Measurements from ENCODE around the gene EED.

Gene EED

DNA sequence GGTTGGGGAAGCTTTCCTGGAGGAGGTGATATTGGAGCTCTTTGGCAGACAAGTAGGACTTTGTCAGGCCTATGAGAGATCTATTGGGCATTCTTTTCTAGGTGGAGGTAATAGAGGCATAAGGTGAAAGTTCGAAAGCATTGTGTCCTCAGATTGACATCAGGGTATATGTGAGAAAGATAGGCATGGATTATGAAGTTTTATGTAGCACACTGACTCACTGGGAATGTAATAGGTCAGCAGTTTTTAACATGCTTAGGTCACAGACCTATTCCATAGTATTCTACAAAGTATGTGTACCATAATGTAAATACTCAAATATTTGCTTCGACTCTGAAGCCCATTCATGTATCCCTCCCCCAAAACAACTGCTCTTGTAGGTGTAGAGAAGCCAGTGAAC, 69.2 kb downstream of the EED start:
- ChIA-PET POLR2A (no interaction called here), CTCF (interaction anchor here (1.1 to 1.4 kb wide), 2 partner anchors 21 to 96 kb away, joined by 3 read pairs; no protein-coding TSS in a partner anchor)
- TF ChIP-seq, protein P1, sequence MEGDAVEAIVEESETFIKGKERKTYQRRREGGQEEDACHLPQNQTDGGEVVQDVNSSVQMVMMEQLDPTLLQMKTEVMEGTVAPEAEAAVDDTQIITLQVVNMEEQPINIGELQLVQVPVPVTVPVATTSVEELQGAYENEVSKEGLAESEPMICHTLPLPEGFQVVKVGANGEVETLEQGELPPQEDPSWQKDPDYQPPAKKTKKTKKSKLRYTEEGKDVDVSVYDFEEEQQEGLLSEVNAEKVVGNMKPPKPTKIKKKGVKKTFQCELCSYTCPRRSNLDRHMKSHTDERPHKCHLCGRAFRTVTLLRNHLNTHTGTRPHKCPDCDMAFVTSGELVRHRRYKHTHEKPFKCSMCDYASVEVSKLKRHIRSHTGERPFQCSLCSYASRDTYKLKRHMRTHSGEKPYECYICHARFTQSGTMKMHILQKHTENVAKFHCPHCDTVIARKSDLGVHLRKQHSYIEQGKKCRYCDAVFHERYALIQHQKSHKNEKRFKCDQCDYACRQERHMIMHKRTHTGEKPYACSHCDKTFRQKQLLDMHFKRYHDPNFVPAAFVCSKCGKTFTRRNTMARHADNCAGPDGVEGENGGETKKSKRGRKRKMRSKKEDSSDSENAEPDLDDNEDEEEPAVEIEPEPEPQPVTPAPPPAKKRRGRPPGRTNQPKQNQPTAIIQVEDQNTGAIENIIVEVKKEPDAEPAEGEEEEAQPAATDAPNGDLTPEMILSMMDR (IDR thresholded peaks at IDR 0.05; ENCODE audit: control extremely low read depth, extremely low read depth, low read depth, missing control alignments): no peak
- no peak for DNase-seq (ENCODE audit: extremely low spot score)

DNA sequence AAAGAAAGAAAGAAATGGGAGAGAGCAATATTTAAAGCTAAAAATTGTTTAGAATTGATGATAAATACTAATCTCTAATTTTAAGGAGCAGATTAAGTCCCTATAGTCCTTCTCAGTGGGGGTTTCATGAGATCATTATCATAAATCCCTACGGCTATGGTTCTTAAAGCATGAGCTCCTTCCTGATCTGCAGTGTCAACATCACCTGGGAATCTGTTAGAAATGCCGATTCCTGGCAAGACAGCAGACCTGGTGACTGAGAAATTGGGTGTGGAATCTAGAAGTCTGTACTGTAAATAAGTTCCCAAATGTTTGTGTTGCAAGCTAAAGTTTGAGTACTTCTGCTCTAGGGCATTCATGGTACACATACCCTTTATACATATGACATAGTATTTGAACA, 70.1 kb downstream of the EED start:
- ChIA-PET POLR2A (no interaction called here), CTCF (interaction anchor here (1.1 to 1.6 kb wide), 3 partner anchors 14 to 96 kb away, joined by 3 to 6 read pairs (median 3); no protein-coding TSS in a partner anchor)
- TF ChIP-seq, protein P1 (IDR thresholded peaks at IDR 0.05; ENCODE audit: control extremely low read depth, extremely low read depth, low read depth, missing control alignments): no peak
- DNase-seq (ENCODE audit: extremely low spot score): no peak

All from GM10248 (cell line).